Lung (tissue), 12 donors: ENCODE data around the gene URB2. TPM values are rescaled to one million over a fixed set of nuclear protein-coding genes. Genes with fewer than 3 reads are reported as not detected.

Experiments used
- ATAC-seq: fragments of 200-7000 bp; cut with Tn5 transposase; one replicate; pipeline ENCODE4 v1.9.1; 2020; ENCODE audit warnings: moderate number of reproducible peaks; ENCODE audit not compliant: insufficient read depth, low FRiP score
- DNase-seq, 3 donors: peaks; one replicate each; pipeline ENCODE4 v3.0.0-alpha.2; 2013 to 2017
- H3K27ac ChIP-seq, 2 donors: one replicate each; pipeline ENCODE4 v1.5.1; 2013; ENCODE audit warnings: mild to moderate bottlenecking in 2 of 2, moderate library complexity in 2 of 2, control low read depth in 1 of 2, inconsistent platforms in 1 of 2, low read depth in 1 of 2, low read length in 1 of 2
- H3K27me3 ChIP-seq, 3 donors: one replicate each; pipeline ENCODE4 v1.5.1; 2013; ENCODE audit warnings: low read length in 2 of 3; ENCODE audit not compliant: control insufficient read depth in 3 of 3, insufficient read depth in 3 of 3
- H3K36me3 ChIP-seq, 4 donors: one replicate each; pipeline ENCODE4 v1.5.1; 2013; ENCODE audit warnings: low read length in 4 of 4, mild to moderate bottlenecking in 1 of 4, moderate library complexity in 1 of 4; ENCODE audit not compliant: control insufficient read depth in 4 of 4, insufficient read depth in 4 of 4
- H3K4me1 ChIP-seq, 5 donors: one replicate each; pipeline ENCODE4 v1.5.1; 2013; ENCODE audit warnings: low read length in 5 of 5, mild to moderate bottlenecking in 2 of 5, moderate library complexity in 1 of 5; ENCODE audit not compliant: control insufficient read depth in 5 of 5, insufficient read depth in 5 of 5
- H3K4me3 ChIP-seq: one replicate; pipeline ENCODE4 v1.5.1; 2013; ENCODE audit warnings: mild to moderate bottlenecking, control low read depth, moderate library complexity
- H3K9ac ChIP-seq, 2 donors: one replicate each; pipeline ENCODE4 v1.5.1; 2013; ENCODE audit warnings: low read length in 2 of 2, control low read depth in 1 of 2; ENCODE audit not compliant: insufficient read depth in 1 of 2
- H3K9me3 ChIP-seq, 4 donors: one replicate each; pipeline ENCODE4 v1.5.1; 2013; ENCODE audit warnings: low read length in 3 of 4, mild to moderate bottlenecking in 1 of 4, moderate library complexity in 1 of 4; ENCODE audit not compliant: control insufficient read depth in 4 of 4, insufficient read depth in 3 of 4
- CTCF ChIP-seq: IDR thresholded peaks from 2 replicates; pipeline ENCODE4 v1.5.1; 2012; ENCODE audit warnings: mild to moderate bottlenecking; ENCODE audit errors: control extremely low read depth, extremely low read depth
- WGBS, 2 donors: extraction: QIAGEN DNeasy Blood & Tissue Kit; methylation state at CpG; one replicate each; pipeline ENCODE4 v1.1.7; 2013; 5-methylcytosine and 5-hydroxymethylcytosine counted together
- polyA plus RNA-seq, 2 donors: library from polyadenylated mRNA; stranded (reverse); fragments of 200-250 nt; gene quantifications; one replicate each; pipeline ENCODE4 v1.2.1, GENCODE V29; 2013
- total RNA-seq, 2 donors: library from RNA; depleted of rRNA in 1 of 2; stranded (reverse); fragments of >200 nt in 1 of 2; gene quantifications; one replicate each; pipeline ENCODE4 v1.2.1, GENCODE V29; 2014 to 2021
- donor health status: control.
- donor health status: control.
- donor health status: Bipolar disorder and iron deficiency.
- donor health status: healthy.
- donor health status: DM: yes; HTN: yes; CAD: no.

URB2 gene
- total and polyA plus RNA-seq, 4 donors = 2.6 to 10.9 (median 6.1) TPM

GRCh38 chr1:229661897-229662296 is 35.9 kb downstream of the URB2 start:
- peaks cover 0 to 11% (median 0%) of the 10 kb centered on the region in 5 donors for H3K4me1 ChIP-seq
- WGBS, 2 donors = 93 to 94% methylated on average over 8 of the region's 8 CpGs
- DNase-seq = no peak
- no peaks in the 10 kb centered on the region for H3K27me3 ChIP-seq
- H3K36me3 ChIP-seq = peaks cover 0 to 10% (median 6%) of the 10 kb centered on the region in 4 donors
- no peak overlapping the region for H3K4me3 ChIP-seq
- no peak for ATAC-seq
- H3K27ac ChIP-seq = no peak overlapping the region
- no peaks in the 10 kb centered on the region for H3K9me3 ChIP-seq
- no peak overlapping the region for H3K9ac ChIP-seq
- TF ChIP-seq CTCF = no peak

GRCh38 chr1:229664133-229664689 is 38.2 kb downstream of the URB2 start:
- Histone ChIP-seq H3K36me3 (peaks cover 0 to 6% (median 3%) of the 10 kb centered on the region in 4 donors), H3K4me3 (no peak overlapping the region), H3K27ac (no peak overlapping the region), H3K4me1 (peaks cover 0 to 11% (median 0%) of the 10 kb centered on the region in 5 donors), H3K9ac (no peak overlapping the region), H3K9me3 (no peaks in the 10 kb centered on the region), H3K27me3 (no peaks in the 10 kb centered on the region)
- 44 to 62% methylated on average over 9 of the region's 9 CpGs for WGBS, 2 donors
- no peak for TF ChIP-seq CTCF
- ATAC-seq (no peak), DNase-seq (peak in 2 of 3 donors; percentile 6 to 11)

GRCh38 chr1:229665912-229666558 is 40.0 kb downstream of the URB2 start:
- 89 to 92% methylated on average over 7 of the region's 7 CpGs for WGBS, 2 donors
- H3K36me3 ChIP-seq = peaks cover 0 to 2% (median 0%) of the 10 kb centered on the region in 4 donors
- TF ChIP-seq CTCF = no peak
- no peaks in the 10 kb centered on the region for H3K27me3 ChIP-seq
- H3K27ac ChIP-seq = no peak overlapping the region
- no peak for DNase-seq
- no peak overlapping the region for H3K4me3 ChIP-seq
- no peak overlapping the region for H3K9ac ChIP-seq
- H3K4me1 ChIP-seq = peaks cover 0 to 11% (median 0%) of the 10 kb centered on the region in 5 donors
- no peaks in the 10 kb centered on the region for H3K9me3 ChIP-seq
- ATAC-seq = no peak
